Astrocyte (in vitro differentiated cells and primary cell): ENCODE measurements around the gene AFF2.

ENCODE experiments used
- EZH2 ChIP-seq: IDR thresholded peaks from 2 replicates; pipeline ENCODE4 v1.6.1; 2012; ENCODE audit warnings: mild to moderate bottlenecking, low read length, inconsistent platforms; ENCODE audit not compliant: insufficient read depth
- TF ChIP-seq, protein P1 (sequence below): IDR thresholded peaks from 2 replicates; pipeline ENCODE4 v1.5.1; 2011; ENCODE audit warnings: low read depth, mild to moderate bottlenecking, inconsistent platforms, low read length, moderate library complexity; ENCODE audit not compliant: insufficient read depth

DNA sequence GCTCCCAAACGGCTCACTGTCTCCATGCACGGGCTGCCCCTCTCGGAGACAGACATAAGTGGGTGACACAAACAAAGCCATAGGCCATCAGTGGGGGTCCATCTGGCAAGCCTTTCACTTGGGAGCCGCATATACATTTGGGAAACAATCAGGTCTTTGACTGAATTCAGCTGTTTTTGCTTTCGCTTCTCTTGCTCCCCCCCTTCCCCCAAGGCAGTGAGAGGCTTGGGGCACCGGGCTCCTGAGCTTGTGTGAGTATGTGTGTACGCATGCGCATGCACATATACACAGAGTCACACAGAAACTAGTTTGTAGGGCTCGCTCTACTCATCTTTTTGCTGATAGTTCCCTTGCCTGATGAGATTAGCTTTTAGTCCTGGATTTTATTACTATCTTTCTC, 284.4 kb downstream of the AFF2 start:
- TF ChIP-seq, protein P1, sequence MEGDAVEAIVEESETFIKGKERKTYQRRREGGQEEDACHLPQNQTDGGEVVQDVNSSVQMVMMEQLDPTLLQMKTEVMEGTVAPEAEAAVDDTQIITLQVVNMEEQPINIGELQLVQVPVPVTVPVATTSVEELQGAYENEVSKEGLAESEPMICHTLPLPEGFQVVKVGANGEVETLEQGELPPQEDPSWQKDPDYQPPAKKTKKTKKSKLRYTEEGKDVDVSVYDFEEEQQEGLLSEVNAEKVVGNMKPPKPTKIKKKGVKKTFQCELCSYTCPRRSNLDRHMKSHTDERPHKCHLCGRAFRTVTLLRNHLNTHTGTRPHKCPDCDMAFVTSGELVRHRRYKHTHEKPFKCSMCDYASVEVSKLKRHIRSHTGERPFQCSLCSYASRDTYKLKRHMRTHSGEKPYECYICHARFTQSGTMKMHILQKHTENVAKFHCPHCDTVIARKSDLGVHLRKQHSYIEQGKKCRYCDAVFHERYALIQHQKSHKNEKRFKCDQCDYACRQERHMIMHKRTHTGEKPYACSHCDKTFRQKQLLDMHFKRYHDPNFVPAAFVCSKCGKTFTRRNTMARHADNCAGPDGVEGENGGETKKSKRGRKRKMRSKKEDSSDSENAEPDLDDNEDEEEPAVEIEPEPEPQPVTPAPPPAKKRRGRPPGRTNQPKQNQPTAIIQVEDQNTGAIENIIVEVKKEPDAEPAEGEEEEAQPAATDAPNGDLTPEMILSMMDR = no peak
- no peak for TF ChIP-seq EZH2
